Inferior parietal cortex (tissue), 1 donor: ENCODE results near the gene FLNB.

ENCODE experiments used
- DNase-seq: peaks from one replicate; pipeline ENCODE4 v3.0.0-alpha.2; 2016; ENCODE audit errors: extremely low spot score

Gene FLNB

GRCh38 chr3:58132850-58133249, 124.6 kb downstream of the FLNB start:
- no peak for DNase-seq

- DNase-seq, result no peak
Measured at GRCh38 chr3:58134468-58134867, 126.2 kb downstream of the FLNB start.

GRCh38 chr3:58135712-58136543, 127.7 kb downstream of the FLNB start:
- DNase-seq, result no peak

- DNase-seq, result no peak
Measured at GRCh38 chr3:58137306-58137705, 129.1 kb downstream of the FLNB start.

GRCh38 chr3:58141766-58142345, 133.6 kb downstream of the FLNB start:
- no peak for DNase-seq

GRCh38 chr3:58143417-58144055, 135.3 kb downstream of the FLNB start:
- DNase-seq, result no peak

- no peak for DNase-seq
Measured at GRCh38 chr3:58144478-58145325, 136.5 kb downstream of the FLNB start.

- DNase-seq, result no peak
Measured at GRCh38 chr3:58148049-58148448, 139.8 kb downstream of the FLNB start.

- no peak for DNase-seq
Measured at GRCh38 chr3:58150130-58150809, 142.0 kb downstream of the FLNB start.

GRCh38 chr3:58150810-58151199, 142.6 kb downstream of the FLNB start:
- DNase-seq, result no peak

- peak; percentile 42 for DNase-seq
Measured at GRCh38 chr3:58151637-58152036, 143.4 kb downstream of the FLNB start.

- DNase-seq, result no peak
Measured at GRCh38 chr3:58152225-58153015, 144.2 kb downstream of the FLNB start.

GRCh38 chr3:58153371-58153770, 145.1 kb downstream of the FLNB start:
- DNase-seq, result no peak

- no peak for DNase-seq
Measured at GRCh38 chr3:58154626-58155449, 146.6 kb downstream of the FLNB start.

GRCh38 chr3:58155838-58156237, 147.6 kb downstream of the FLNB start:
- DNase-seq, result no peak

- no peak for DNase-seq
Measured at GRCh38 chr3:58157700-58158099, 149.5 kb downstream of the FLNB start.

- no peak for DNase-seq
Measured at GRCh38 chr3:58158442-58159153, 150.4 kb downstream of the FLNB start.

GRCh38 chr3:58160399-58160798, 152.2 kb downstream of the FLNB start:
- DNase-seq, result no peak
